HFFc6 (cell line): ENCODE results near the gene LRRC3. TPM values are rescaled to one million over a fixed set of nuclear protein-coding genes. Genes with fewer than 3 reads are reported as not detected.

Experiments used
- DNase-seq: peaks from one replicate; pipeline ENCODE4 v3.0.0-alpha.2; 2018
- H3K27ac Mint-ChIP-seq: 2 replicates; pipeline ENCODE4 v1.8.0; 2020; ENCODE audit warnings: mild to moderate bottlenecking, mixed read lengths
- H3K27me3 Mint-ChIP-seq: 2 replicates; pipeline ENCODE4 v1.8.0; 2021; ENCODE audit warnings: mild to moderate bottlenecking, moderate library complexity, mixed read lengths; ENCODE audit not compliant: insufficient read depth
- H3K36me3 Mint-ChIP-seq: 2 replicates; pipeline ENCODE4 v1.8.0; 2021; ENCODE audit warnings: low read depth, mixed read lengths
- H3K4me1 Mint-ChIP-seq: 2 replicates; pipeline ENCODE4 v1.8.0; 2020; ENCODE audit warnings: low read depth, mixed read lengths
- H3K4me3 Mint-ChIP-seq: 2 replicates; pipeline ENCODE4 v1.8.0; 2020; ENCODE audit warnings: mild to moderate bottlenecking, moderate library complexity, mixed read lengths
- H3K9me3 Mint-ChIP-seq: 2 replicates; pipeline ENCODE4 v1.8.0; 2020; ENCODE audit warnings: mild to moderate bottlenecking, mixed read lengths
- total RNA-seq, 6 experiments: library from RNA; stranded (reverse); fragmentation: NEBNext Ultra II Directional; extraction: Animal tissue kit (Norgen Biotek cat#: 25700); gene quantifications; 2 replicates in 1 of 6; 3 replicates in 5 of 6; pipeline ENCODE4 v1.2.3, GENCODE V29; 2021
- TF ChIP-seq, protein P1 (sequence below): fragments of 200-600 bp; sonication (generic); IDR thresholded peaks from 2 replicates; pipeline ENCODE4 v1.5.0; 2021; ENCODE audit warnings: antibody characterized with exemption, mild to moderate bottlenecking

The LRRC3 gene
- total RNA-seq, 6 experiments from 2014 or later: not detected

DNA sequence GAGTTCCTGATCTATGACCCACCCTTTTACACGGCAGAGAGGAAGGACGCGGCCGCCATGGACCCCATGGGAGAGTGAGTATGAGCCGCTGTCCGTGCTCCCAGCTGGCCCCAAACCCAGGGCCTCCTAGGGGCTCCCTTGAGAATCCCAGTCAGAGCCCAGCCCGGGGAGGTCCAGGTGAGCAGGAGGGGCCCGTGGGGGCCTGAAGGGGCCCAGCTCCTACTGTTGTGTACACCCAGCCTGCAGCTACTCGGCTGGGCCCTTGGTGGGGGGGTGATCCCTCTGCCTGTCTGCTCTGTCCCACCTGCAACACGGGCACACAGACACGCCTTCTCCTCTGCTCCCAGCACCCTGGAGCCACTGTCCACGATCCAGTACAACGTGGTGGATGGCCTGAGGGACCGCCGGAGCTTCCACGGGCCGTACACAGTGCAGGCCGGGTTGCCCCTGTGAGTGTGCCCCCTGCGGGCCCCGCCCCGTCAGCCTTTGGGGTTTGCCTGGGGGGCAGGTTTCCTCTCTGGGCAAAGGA lies 28.6 kb upstream of the LRRC3 start:
- no peaks in the 10 kb centered on the region for H3K4me1 Mint-ChIP-seq
- DNase-seq: no peak
- H3K4me3 Mint-ChIP-seq: no peak overlapping the region
- TF ChIP-seq, protein P1, sequence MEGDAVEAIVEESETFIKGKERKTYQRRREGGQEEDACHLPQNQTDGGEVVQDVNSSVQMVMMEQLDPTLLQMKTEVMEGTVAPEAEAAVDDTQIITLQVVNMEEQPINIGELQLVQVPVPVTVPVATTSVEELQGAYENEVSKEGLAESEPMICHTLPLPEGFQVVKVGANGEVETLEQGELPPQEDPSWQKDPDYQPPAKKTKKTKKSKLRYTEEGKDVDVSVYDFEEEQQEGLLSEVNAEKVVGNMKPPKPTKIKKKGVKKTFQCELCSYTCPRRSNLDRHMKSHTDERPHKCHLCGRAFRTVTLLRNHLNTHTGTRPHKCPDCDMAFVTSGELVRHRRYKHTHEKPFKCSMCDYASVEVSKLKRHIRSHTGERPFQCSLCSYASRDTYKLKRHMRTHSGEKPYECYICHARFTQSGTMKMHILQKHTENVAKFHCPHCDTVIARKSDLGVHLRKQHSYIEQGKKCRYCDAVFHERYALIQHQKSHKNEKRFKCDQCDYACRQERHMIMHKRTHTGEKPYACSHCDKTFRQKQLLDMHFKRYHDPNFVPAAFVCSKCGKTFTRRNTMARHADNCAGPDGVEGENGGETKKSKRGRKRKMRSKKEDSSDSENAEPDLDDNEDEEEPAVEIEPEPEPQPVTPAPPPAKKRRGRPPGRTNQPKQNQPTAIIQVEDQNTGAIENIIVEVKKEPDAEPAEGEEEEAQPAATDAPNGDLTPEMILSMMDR: no peak
- peaks cover 1% of the 10 kb centered on the region for H3K36me3 Mint-ChIP-seq
- H3K27ac Mint-ChIP-seq: no peak overlapping the region
- peaks cover 6% of the 10 kb centered on the region for H3K27me3 Mint-ChIP-seq
- peaks cover 44% of the 10 kb centered on the region for H3K9me3 Mint-ChIP-seq

DNA sequence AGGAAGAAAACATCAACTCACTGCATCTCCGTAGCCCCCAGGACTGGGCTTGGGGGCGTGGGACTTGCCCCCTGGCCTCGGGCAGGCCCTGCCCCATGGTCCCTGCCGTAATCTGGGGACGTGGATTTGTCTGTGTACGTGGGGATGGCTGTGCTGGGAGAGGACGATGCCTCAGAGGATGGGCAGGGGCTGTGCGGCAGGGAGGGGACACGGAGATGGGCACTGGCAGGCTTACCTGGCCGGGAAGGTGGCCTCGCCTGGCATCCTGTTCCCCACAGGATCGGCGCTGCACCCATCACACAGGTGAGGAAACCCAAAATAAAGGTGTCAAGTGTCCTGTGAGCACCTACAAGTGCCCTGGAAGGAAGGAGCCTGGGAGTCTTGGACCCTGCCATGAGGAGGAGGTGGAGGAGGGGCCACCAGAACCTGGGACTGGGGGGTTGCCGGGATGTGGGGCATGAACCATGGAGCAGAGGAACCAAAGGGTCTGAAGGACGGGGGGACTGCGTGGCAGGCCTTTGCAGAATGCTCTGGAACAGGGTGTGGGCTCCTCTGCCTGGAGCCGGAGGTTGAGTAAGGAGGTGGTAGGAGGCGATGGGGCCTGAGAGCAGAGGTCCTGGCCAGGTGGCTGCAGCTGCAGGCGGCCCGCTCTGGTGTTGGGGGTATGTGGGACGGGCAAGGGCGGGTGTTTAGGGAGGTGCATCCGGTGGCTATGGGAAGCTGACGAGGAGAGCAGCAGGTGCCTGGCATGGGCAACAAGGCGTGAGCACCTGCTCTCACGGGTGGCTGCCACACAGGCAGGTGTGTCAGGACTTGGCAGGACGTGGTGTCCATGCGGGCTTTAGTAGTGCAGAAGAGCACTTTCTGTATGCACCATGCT lies 27.8 kb upstream of the LRRC3 start:
- TF ChIP-seq, protein P1: no peak
- Mint-ChIP-seq H3K36me3 (peaks cover 7% of the 10 kb centered on the region), H3K27me3 (peaks cover 6% of the 10 kb centered on the region), H3K4me1 (no peaks in the 10 kb centered on the region), H3K9me3 (peaks cover 48% of the 10 kb centered on the region), H3K4me3 (no peak overlapping the region), H3K27ac (no peak overlapping the region)
- DNase-seq: no peak

DNA sequence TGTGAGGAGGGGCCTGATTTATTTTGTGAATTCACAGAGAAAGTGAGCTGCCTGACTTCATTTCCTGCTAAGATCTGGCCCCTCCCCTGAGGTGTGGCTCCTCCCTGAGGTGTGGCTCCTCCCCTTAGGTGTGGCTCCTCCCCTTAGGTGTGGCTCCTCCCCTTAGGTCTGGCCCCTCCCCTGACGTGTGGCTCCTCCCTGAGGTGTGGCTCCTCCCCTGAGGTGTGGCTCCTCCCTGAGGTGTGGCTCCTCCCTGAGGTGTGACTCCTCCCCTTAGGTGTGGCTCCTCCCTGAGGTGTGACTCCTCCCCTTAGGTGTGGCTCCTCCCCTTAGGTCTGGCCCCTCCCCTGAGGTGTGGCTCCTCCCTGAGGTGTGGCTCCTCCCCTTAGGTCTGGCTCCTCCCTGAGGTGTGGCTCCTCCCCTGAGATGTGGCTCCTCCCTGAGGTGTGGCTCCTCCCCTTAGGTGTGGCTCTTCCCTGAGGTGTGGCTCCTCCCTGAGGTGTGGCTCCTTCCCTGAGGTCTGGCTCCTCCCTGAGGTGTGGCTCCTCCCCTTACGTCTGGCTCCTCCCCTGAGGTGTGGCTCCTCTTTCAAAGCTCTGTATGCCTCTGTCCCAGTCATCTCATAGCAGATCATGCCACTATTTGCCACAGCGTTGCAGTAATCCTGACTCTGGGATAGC lies 26.9 kb upstream of the LRRC3 start:
- Mint-ChIP-seq H3K4me3 (no peak overlapping the region), H3K27me3 (peaks cover 5% of the 10 kb centered on the region), H3K4me1 (no peaks in the 10 kb centered on the region), H3K27ac (no peak overlapping the region), H3K36me3 (peaks cover 7% of the 10 kb centered on the region), H3K9me3 (peaks cover 49% of the 10 kb centered on the region)
- TF ChIP-seq, protein P1: no peak
- DNase-seq: no peak

DNA sequence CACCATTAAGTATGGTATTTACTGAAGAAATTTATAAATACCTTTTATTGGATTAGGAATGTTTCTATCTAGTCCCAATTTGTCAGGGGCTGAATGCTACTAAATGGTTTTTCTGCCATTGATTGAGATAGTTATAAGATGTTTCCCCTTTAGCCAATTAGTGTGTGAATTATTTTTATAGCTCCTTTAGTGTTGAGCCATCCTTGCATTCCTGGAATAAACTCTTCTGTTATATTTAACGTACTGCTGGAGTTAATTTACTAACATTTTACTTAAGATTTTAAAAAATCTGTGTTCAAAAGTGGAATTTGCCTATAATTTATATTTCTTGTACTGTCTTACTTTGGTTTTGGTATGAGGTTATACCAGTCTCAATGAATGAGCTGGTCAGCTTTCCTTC lies 25.4 kb upstream of the LRRC3 start:
- no peak for DNase-seq
- TF ChIP-seq, protein P1: no peak
- peaks cover 7% of the 10 kb centered on the region for H3K36me3 Mint-ChIP-seq
- no peak overlapping the region for H3K27ac Mint-ChIP-seq
- peaks cover 53% of the 10 kb centered on the region for H3K9me3 Mint-ChIP-seq
- H3K4me3 Mint-ChIP-seq: no peak overlapping the region
- no peaks in the 10 kb centered on the region for H3K4me1 Mint-ChIP-seq
- H3K27me3 Mint-ChIP-seq: peaks cover 5% of the 10 kb centered on the region

DNA sequence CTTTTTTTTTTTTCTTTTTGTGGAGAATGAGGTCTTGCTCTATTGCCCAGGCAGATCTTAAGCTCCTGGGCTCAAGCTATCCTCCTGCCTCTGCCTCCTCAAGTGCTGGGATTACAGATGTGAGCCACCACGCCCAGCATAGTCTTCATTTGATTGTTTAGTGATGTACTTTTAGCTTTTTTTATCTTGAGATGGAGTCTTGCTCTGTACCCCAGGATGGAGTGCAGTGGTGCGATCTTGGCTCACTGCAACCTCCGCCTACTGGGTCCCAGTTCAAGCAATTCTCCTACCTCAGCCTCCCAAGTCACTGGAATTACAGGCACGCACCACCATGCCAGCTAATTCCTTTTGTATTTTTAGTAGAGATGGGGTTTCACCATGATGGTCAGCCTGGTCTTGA lies 24.0 kb upstream of the LRRC3 start:
- DNase-seq: no peak
- no peak overlapping the region for H3K4me3 Mint-ChIP-seq
- peaks cover 5% of the 10 kb centered on the region for H3K27me3 Mint-ChIP-seq
- H3K4me1 Mint-ChIP-seq: no peaks in the 10 kb centered on the region
- TF ChIP-seq, protein P1: no peak
- H3K36me3 Mint-ChIP-seq: peaks cover 7% of the 10 kb centered on the region
- peaks cover 63% of the 10 kb centered on the region for H3K9me3 Mint-ChIP-seq
- no peak overlapping the region for H3K27ac Mint-ChIP-seq
